Karpas-422 (cell line): ENCODE measurements around the gene GRM2. TPM values are rescaled to one million over a fixed set of nuclear protein-coding genes. Genes with fewer than 3 reads are reported as not detected.

ENCODE experiments used
- DNase-seq: peaks from one replicate; pipeline ENCODE4 v3.0.0-alpha.2; 2015
- H2AFZ ChIP-seq: fragments of 200-600 bp; sonication (generic); 2 replicates; pipeline ENCODE4 v1.6.1; 2014; ENCODE audit warnings: antibody characterized with exemption, low read length, mixed read lengths
- H3K27ac ChIP-seq: fragments of 200-600 bp; sonication (generic); 2 replicates; pipeline ENCODE4 v1.5.1; 2014; ENCODE audit warnings: mild to moderate bottlenecking, low read length, moderate library complexity
- H3K27me3 ChIP-seq: fragments of 200-600 bp; sonication (generic); 2 replicates; pipeline ENCODE4 v1.6.1; 2014; ENCODE audit warnings: low read length, mixed read lengths
- H3K36me3 ChIP-seq: fragments of 200-600 bp; sonication (generic); 2 replicates; pipeline ENCODE4 v1.6.1; 2014; ENCODE audit warnings: low read length, mixed read lengths; ENCODE audit not compliant: insufficient read depth
- H3K4me1 ChIP-seq: fragments of 200-600 bp; sonication (generic); 2 replicates; pipeline ENCODE4 v1.6.1; 2014; ENCODE audit warnings: mild to moderate bottlenecking, low read length, mixed read lengths
- H3K4me2 ChIP-seq: fragments of 200-600 bp; sonication (generic); 2 replicates; pipeline ENCODE4 v1.6.1; 2014; ENCODE audit warnings: low read length, low read depth, mild to moderate bottlenecking; ENCODE audit not compliant: poor library complexity, severe bottlenecking
- H3K4me3 ChIP-seq: fragments of 200-600 bp; sonication (generic); 2 replicates; pipeline ENCODE4 v1.5.1; 2014; ENCODE audit warnings: mild to moderate bottlenecking, antibody characterized with exemption, low read length, mixed read lengths
- H3K79me2 ChIP-seq: fragments of 200-600 bp; sonication (generic); 2 replicates; pipeline ENCODE4 v1.6.1; 2014; ENCODE audit warnings: mild to moderate bottlenecking, low read length, mixed read lengths
- H3K9ac ChIP-seq: fragments of 200-600 bp; sonication (generic); 2 replicates; pipeline ENCODE4 v1.6.0; 2014; ENCODE audit warnings: low read length
- H3K9me2 ChIP-seq: fragments of 200-600 bp; sonication (generic), shearing (Covaris generic); replicated peaks from 2 replicates; pipeline ENCODE4 v1.6.0; 2014; ENCODE audit warnings: mild to moderate bottlenecking, low read length, moderate library complexity; ENCODE audit not compliant: insufficient read depth
- H3K9me3 ChIP-seq: fragments of 300-700, 200-600 bp; sonication (generic); 2 replicates; pipeline ENCODE4 v1.6.1; 2014; ENCODE audit warnings: low read length, mixed read lengths
- H4K20me1 ChIP-seq: fragments of 200-600 bp; sonication (generic); 2 replicates; pipeline ENCODE4 v1.6.1; 2014; ENCODE audit warnings: mild to moderate bottlenecking, antibody characterized with exemption, low read length, low read depth; ENCODE audit not compliant: insufficient read depth
- total RNA-seq: library from RNA; depleted of rRNA; stranded (reverse); fragments of >200 nt; shearing (Covaris generic); gene quantifications from 2 replicates; pipeline ENCODE4 v1.2.3, GENCODE V29; 2014; ENCODE audit warnings: low replicate concordance

Gene GRM2
- total RNA-seq, 1 experiment from 2014 or later, result 0.19 TPM

DNA sequence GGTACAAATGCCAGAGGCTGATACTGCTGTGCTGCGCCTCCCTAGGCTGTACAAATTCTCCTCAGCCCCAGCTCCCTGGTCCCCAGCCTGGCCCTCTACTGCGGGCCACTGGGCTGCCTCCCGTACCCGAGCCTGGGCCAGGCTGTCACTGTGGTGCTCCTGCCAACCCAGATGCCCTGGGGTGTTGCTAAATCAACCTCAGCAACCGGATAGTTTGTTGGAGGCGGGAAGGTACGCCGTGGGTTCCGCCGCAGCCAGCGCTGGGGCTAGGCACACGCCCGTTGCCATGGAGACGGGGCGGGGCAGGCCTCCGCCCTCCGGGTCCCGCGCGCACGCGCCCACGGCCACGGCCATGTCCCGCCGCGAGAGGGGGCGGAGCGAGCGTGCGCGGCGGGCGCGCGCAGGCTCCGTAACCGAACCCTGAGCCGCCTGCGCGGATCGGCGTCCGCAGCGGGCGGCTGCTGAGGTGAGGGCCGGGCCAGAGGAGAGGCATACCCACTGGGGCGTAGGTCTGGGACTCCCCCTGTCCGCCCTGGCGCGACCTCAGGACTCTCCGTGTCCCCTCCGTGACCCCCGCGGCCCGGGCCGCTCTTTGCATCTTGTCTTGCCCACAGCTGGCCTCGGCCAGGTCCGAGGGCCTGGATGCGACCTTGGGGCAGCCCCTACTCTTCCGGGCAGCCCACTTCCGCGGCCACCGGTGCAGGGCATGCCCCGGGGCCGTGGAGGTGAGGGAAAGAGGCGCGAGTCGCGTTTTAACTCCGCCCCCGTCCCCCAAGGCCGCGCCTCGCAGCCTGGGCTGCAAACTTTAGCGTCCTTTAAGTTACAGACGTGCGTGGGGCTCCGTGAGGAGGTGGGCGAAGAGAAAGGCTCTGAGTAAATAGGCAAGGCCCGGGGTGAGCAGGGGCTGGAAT lies 35.8 kb upstream of the GRM2 start, which contains the start of gene TEX264:
TEX264 (plus strand) TSS at position 430 of the 911 bp plus-strand sequence. CDS start 3,053 bp downstream, outside the sequence.
- peak; percentile 97 for DNase-seq
- H2AFZ ChIP-seq, result peak within 1 kb of the TSS; percentile 59; the same call in 1 of the 2 replicates
- no peaks in the 10 kb centered on the region for H3K9me3 ChIP-seq
- no peaks in the 10 kb centered on the region for H3K9me2 ChIP-seq
- peaks cover 47% of the 10 kb centered on the region for H3K79me2 ChIP-seq
- 0 out of 2 replicates have a peak, but pooled peaks cover 5% of the 10 kb centered on the region for H3K36me3 ChIP-seq
- H3K4me1 ChIP-seq, result peaks cover 51% of the 10 kb centered on the region
- H4K20me1 ChIP-seq, result peaks cover 6% of the 10 kb centered on the region; the same call in 1 of the 2 replicates
- no peaks in the 10 kb centered on the region for H3K27me3 ChIP-seq
- peak within 1 kb of the TSS; percentile 98 for H3K9ac ChIP-seq
- peak within 1 kb of the TSS; percentile 90 for H3K4me3 ChIP-seq
- H3K4me2 ChIP-seq, result peak within 1 kb of the TSS; percentile 79
- peak within 1 kb of the TSS; percentile 83 for H3K27ac ChIP-seq

DNA sequence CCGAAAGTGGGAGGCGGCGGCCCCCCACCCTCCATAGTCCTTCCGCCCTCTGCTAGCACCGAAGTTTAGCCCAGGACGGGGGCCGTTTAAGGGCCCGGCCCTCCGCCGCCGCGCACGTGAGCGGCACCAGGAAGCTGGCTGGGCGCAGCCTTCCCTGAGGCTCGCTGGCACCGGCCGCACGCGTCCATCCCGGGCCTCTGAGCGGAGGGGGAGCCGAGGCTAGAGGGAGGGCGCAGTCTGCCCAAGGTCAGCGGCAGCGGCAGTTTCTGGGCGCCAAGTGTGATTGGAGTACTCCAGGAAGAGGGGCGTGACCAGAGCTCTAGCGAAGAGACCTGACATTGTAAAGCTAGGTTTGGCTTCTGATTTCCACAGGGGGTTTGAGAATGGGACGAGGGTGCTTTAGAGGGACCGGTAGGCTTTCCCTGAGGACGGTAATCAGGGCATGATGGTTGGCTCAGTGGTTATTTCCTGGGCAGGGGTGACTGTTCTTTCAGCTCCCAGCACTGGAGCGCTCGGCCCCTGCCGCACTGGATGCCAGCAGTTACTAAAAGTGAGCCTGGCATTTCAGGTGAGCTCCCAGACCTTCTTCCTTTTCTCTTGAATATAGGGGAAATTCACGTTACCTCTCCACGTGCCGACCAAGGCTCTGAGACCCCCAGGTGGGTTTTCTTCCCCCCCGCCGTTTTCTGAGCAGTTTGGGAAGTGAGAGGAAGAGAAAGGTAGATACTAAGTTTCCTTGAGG lies 35.0 kb upstream of the GRM2 start:
- Histone ChIP-seq H3K36me3 (0 out of 2 replicates have a peak, but pooled peaks cover 5% of the 10 kb centered on the region), H3K4me2 (peak overlapping the region; percentile 79), H3K9ac (peak overlapping the region; percentile 98), H3K9me2 (no peaks in the 10 kb centered on the region), H3K79me2 (peaks cover 55% of the 10 kb centered on the region), H4K20me1 (peaks cover 13% of the 10 kb centered on the region; the same call in 1 of the 2 replicates), H3K4me1 (peaks cover 51% of the 10 kb centered on the region), H3K9me3 (no peaks in the 10 kb centered on the region), H3K27me3 (no peaks in the 10 kb centered on the region), H3K4me3 (peak overlapping the region; percentile 90), H3K27ac (peak overlapping the region; percentile 83), H2AFZ (peak overlapping the region; percentile 59; the same call in 1 of the 2 replicates)
- DNase-seq, result peak; percentile 93

- Histone ChIP-seq H3K79me2 (peaks cover 67% of the 10 kb centered on the region), H3K27me3 (no peaks in the 10 kb centered on the region), H3K4me3 (no peak overlapping the region), H3K36me3 (0 out of 2 replicates have a peak, but pooled peaks cover 5% of the 10 kb centered on the region), H3K4me2 (peak overlapping the region; percentile 79), H3K27ac (no peak overlapping the region), H3K9me2 (no peaks in the 10 kb centered on the region), H3K9me3 (no peaks in the 10 kb centered on the region), H3K9ac (no peak overlapping the region), H3K4me1 (peaks cover 61% of the 10 kb centered on the region), H4K20me1 (peaks cover 13% of the 10 kb centered on the region; the same call in 1 of the 2 replicates), H2AFZ (no peak overlapping the region)
- DNase-seq, result no peak
Measured at GRCh38 chr3:51673181-51673801, 33.6 kb upstream of the GRM2 start.

DNA sequence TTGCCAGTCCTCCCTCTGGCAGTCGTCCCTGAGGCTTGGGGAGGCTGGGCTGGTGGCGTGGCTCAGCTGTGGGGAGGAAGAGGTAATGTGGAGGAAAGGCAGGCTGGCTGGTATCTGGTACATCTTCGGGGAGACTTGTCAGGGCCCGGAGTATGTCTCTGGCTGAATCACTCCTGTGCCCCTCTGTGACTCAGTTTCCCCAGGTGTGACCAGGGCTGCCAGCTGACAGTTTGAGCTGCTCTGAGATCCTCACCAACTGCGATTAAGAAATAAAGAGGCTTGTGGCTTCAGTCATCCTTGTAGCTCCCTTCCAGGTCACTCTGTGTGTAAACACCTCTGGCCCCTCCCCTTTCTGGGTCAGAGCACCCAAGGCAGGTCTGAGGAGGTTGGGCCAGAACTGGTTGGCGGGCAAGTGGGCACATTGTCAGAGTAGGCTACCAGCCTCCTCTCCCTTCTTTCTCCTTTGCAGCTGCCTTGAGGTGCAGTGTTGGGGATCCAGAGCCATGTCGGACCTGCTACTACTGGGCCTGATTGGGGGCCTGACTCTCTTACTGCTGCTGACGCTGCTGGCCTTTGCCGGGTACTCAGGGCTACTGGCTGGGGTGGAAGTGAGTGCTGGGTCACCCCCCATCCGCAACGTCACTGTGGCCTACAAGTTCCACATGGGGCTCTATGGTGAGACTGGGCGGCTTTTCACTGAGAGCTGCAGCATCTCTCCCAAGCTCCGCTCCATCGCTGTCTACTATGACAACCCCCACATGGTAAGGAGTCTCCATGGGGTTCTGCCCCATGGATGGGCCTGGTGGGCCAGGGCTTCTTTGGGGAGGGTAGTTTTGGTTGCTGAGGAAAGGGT lies 32.8 kb upstream of the GRM2 start:
- H3K27ac ChIP-seq, result no peak overlapping the region
- no peaks in the 10 kb centered on the region for H3K9me2 ChIP-seq
- H3K4me2 ChIP-seq, result no peak overlapping the region
- H4K20me1 ChIP-seq, result peaks cover 13% of the 10 kb centered on the region; the same call in 1 of the 2 replicates
- peaks cover 74% of the 10 kb centered on the region for H3K79me2 ChIP-seq
- H3K4me1 ChIP-seq, result peaks cover 65% of the 10 kb centered on the region
- no peak for DNase-seq
- H3K27me3 ChIP-seq, result no peaks in the 10 kb centered on the region
- H3K9ac ChIP-seq, result no peak overlapping the region
- H3K36me3 ChIP-seq, result 0 out of 2 replicates have a peak, but pooled peaks cover 5% of the 10 kb centered on the region
- no peak overlapping the region for H3K4me3 ChIP-seq
- H3K9me3 ChIP-seq, result no peaks in the 10 kb centered on the region
- H2AFZ ChIP-seq, result no peak overlapping the region

DNA sequence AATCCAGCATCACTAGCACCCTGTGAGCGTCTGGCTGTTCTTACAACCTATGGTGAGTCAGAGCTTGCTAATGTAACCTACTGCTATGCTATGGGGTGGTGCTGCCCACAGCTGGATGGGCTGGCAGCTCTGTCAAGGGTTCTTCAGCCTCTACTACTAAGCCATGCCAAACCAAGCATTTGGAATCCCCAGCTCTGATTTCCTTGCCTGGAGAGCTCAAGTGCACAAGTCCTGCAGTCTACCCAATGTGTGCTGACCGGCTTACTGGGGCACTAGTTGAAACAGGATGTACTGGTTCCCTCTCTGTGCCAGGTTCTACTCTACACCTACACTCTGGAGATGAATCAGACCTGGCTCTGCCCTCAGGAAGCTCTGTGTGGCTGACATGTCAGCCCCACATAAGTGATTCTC lies 31.7 kb upstream of the GRM2 start:
- H3K9me3 ChIP-seq, result no peaks in the 10 kb centered on the region
- H3K27me3 ChIP-seq, result no peaks in the 10 kb centered on the region
- no peaks in the 10 kb centered on the region for H3K9me2 ChIP-seq
- no peak for DNase-seq
- no peak overlapping the region for H3K4me2 ChIP-seq
- H3K27ac ChIP-seq, result no peak overlapping the region
- peaks cover 65% of the 10 kb centered on the region for H3K4me1 ChIP-seq
- no peak overlapping the region for H3K4me3 ChIP-seq
- H3K9ac ChIP-seq, result no peak overlapping the region
- peaks cover 84% of the 10 kb centered on the region for H3K79me2 ChIP-seq
- H4K20me1 ChIP-seq, result peaks cover 18% of the 10 kb centered on the region; the same call in 1 of the 2 replicates
- H2AFZ ChIP-seq, result no peak overlapping the region
- 0 out of 2 replicates have a peak, but pooled peaks cover 5% of the 10 kb centered on the region for H3K36me3 ChIP-seq

DNA sequence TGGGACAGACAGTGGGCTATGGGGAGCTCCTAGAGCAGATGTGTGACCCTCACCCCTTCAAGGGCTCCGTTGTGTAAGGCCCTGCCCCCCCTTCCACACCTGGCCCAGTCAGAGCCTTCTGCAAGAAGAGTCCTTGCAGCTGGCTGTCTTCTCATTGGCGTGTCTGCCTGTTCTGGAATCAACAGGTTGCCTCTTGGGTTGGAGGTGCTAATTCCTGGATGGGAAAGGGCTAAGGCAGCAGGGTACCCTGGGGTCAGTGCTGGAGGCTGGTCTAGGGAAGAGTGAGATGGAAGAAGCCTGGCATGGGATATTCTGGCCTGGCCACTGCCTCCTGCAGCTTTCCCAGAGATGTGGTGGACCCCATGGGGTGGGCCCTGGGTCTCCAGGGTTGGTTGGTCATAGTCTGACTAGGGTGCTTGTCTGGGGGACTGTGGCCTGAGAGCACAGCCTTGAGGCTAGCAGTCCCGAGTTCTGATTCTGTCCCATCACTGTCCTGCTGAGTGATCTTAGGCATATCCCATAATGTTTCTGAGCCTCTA lies 30.7 kb upstream of the GRM2 start:
- peaks cover 69% of the 10 kb centered on the region for H3K4me1 ChIP-seq
- no peak overlapping the region for H3K4me3 ChIP-seq
- H3K9ac ChIP-seq, result no peak overlapping the region
- DNase-seq, result no peak
- no peak overlapping the region for H2AFZ ChIP-seq
- H3K36me3 ChIP-seq, result 0 out of 2 replicates have a peak, but pooled peaks cover 5% of the 10 kb centered on the region
- no peak overlapping the region for H3K4me2 ChIP-seq
- H3K79me2 ChIP-seq, result peaks cover 87% of the 10 kb centered on the region
- H3K9me3 ChIP-seq, result no peaks in the 10 kb centered on the region
- H3K27ac ChIP-seq, result no peak overlapping the region
- H4K20me1 ChIP-seq, result peaks cover 18% of the 10 kb centered on the region; the same call in 1 of the 2 replicates
- H3K9me2 ChIP-seq, result no peaks in the 10 kb centered on the region
- H3K27me3 ChIP-seq, result no peaks in the 10 kb centered on the region

DNA sequence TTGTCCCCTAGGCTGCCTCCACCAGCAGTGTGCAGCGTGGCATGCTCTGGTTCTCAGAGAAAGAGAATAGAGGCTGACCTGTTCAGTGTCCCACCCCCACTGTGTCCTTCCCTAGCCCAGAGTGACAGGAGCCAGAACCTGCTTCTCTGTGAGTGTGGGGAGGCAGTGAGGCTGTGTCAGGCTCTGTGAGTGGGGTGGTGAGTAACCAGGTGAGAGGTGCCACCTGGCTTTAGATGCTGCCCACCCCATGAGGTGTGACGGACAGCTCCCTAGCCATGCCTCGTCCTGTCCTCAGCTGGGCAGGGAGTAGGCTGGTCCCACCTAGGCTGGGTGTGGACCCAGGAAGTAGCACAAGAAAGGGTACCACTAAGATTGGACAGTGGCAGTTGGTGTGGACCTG lies 29.5 kb upstream of the GRM2 start:
- H3K9ac ChIP-seq, result no peak overlapping the region
- H3K9me3 ChIP-seq, result no peaks in the 10 kb centered on the region
- H3K4me3 ChIP-seq, result no peak overlapping the region
- H3K27me3 ChIP-seq, result no peaks in the 10 kb centered on the region
- no peaks in the 10 kb centered on the region for H3K9me2 ChIP-seq
- peaks cover 76% of the 10 kb centered on the region for H3K4me1 ChIP-seq
- peaks cover 78% of the 10 kb centered on the region for H3K79me2 ChIP-seq
- H3K4me2 ChIP-seq, result no peak overlapping the region
- no peak overlapping the region for H2AFZ ChIP-seq
- H3K27ac ChIP-seq, result no peak overlapping the region
- DNase-seq, result no peak
- peaks cover 6% of the 10 kb centered on the region; the same call in 1 of the 2 replicates for H3K36me3 ChIP-seq
- H4K20me1 ChIP-seq, result peaks cover 18% of the 10 kb centered on the region; the same call in 1 of the 2 replicates
